ENCODE data around the gene AXIN1.
A peak's percentile ranks its signal among the peaks of the same experiment; 100 is the strongest.

Gene AXIN1

GRCh38 chr16:255183-255582 lies 97.3 kb downstream of the AXIN1 start:
- H3K4me3 ChIP-seq (ENCODE audit: low read depth, low read length), result no peak overlapping the region
- H3K9me3 ChIP-seq (ENCODE audit: control insufficient read depth, insufficient read depth, low read depth, low read length), result no peaks in the 10 kb centered on the region
- no peak overlapping the region for H3K27ac ChIP-seq (ENCODE audit: low read depth, low read length)
- no peaks in the 10 kb centered on the region for H3K27me3 ChIP-seq (ENCODE audit: control insufficient read depth, insufficient read depth, low read length)
- H3K36me3 ChIP-seq (ENCODE audit: control insufficient read depth, insufficient read depth, low read length), result peaks cover 50% of the 10 kb centered on the region
- H3K4me1 ChIP-seq (ENCODE audit: control insufficient read depth, insufficient read depth, low read length), result no peaks in the 10 kb centered on the region; the same call in 1 of the 2 replicates
- H3K9ac ChIP-seq (ENCODE audit: low read length), result no peak overlapping the region

DNA sequence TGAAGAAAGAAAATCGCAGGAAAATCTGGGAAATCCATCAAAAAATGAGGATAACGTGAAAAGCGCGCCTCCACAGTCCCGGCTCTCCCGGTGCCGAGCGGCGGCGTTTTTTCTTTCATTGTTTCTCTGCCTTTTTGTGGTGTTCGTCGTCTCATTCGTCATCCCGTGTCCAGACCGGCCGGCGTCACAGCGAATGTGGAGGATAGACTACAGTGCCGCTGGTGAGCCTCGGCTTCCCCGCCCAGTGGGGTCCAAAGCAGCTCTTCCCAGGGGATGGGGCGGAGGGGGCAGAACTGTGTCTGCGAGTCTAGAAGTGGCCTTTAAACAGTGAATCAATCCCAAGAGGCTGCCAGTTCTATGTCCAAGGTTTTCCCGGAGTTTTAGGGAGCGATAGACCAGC lies 98.1 kb downstream of the AXIN1 start:
- H3K4me3 ChIP-seq (ENCODE audit: low read depth, low read length), result no peak overlapping the region
- H3K36me3 ChIP-seq (ENCODE audit: control insufficient read depth, insufficient read depth, low read length), result peaks cover 44% of the 10 kb centered on the region
- no peaks in the 10 kb centered on the region for H3K9me3 ChIP-seq (ENCODE audit: control insufficient read depth, insufficient read depth, low read depth, low read length)
- no peaks in the 10 kb centered on the region for H3K27me3 ChIP-seq (ENCODE audit: control insufficient read depth, insufficient read depth, low read length)
- H3K4me1 ChIP-seq (ENCODE audit: control insufficient read depth, insufficient read depth, low read length), result no peaks in the 10 kb centered on the region; the same call in 1 of the 2 replicates
- H3K9ac ChIP-seq (ENCODE audit: low read length), result no peak overlapping the region
- no peak overlapping the region for H3K27ac ChIP-seq (ENCODE audit: low read depth, low read length)

- Histone ChIP-seq H3K36me3 (ENCODE audit: control insufficient read depth, insufficient read depth, low read length) (peaks cover 39% of the 10 kb centered on the region), H3K4me3 (ENCODE audit: low read depth, low read length) (no peak overlapping the region), H3K27me3 (ENCODE audit: control insufficient read depth, insufficient read depth, low read length) (no peaks in the 10 kb centered on the region), H3K9me3 (ENCODE audit: control insufficient read depth, insufficient read depth, low read depth, low read length) (no peaks in the 10 kb centered on the region), H3K9ac (ENCODE audit: low read length) (no peak overlapping the region), H3K4me1 (ENCODE audit: control insufficient read depth, insufficient read depth, low read length) (no peaks in the 10 kb centered on the region; the same call in 1 of the 2 replicates), H3K27ac (ENCODE audit: low read depth, low read length) (no peak overlapping the region)
These were observed 98.7 kb downstream of the AXIN1 start for GRCh38 chr16:253833-254232.

DNA sequence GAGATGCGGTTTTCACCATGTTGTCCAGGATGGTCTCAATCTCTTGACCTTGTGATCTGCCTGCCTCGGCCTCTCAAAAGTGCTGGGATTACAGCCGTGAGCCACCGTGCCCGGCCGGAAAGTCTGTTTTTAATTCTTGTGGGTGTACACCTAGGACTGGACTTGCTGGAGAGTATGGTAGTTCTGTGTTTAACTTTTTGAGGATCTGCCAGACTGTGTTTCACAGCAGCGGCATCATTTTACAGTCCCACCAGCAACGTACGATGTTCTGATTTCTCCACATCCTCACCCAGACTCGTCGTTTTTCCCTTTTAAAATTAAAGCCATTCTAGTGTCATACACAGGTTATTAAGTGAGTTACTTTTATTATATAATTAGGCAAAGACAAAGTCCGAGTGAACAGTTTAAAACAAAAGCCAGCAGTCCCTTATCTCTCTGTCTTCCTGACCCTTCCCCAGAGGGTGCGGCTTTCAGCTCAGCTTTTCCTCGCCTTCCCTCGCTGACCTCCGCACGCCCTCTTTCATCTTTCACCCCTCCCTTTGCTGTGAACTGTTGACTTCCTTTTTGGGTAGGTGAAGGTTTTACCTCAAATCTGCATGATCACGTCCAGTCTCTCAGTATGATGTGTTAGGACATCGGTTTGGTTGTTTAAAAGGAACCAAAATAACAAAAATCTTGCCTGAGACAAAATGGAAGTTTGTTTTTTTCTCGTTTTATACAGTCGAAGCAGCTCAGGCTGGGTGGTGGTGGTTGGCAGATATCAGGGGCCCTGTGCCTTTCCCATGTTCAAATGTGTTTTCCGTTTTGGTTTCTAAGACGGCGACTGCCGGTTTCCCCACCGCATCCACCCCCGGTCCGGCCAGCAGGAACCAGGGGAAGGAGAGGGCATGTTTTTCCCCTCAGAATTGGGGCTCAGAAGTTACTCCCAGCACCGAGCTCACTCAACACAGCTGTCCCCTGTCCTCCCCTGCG lies 99.9 kb downstream of the AXIN1 start:
- Histone ChIP-seq H3K9ac (ENCODE audit: low read length) (no peak overlapping the region), H3K4me1 (ENCODE audit: control insufficient read depth, insufficient read depth, low read length) (no peaks in the 10 kb centered on the region; the same call in 1 of the 2 replicates), H3K27ac (ENCODE audit: low read depth, low read length) (no peak overlapping the region), H3K36me3 (ENCODE audit: control insufficient read depth, insufficient read depth, low read length) (peaks cover 39% of the 10 kb centered on the region), H3K4me3 (ENCODE audit: low read depth, low read length) (no peak overlapping the region), H3K27me3 (ENCODE audit: control insufficient read depth, insufficient read depth, low read length) (no peaks in the 10 kb centered on the region), H3K9me3 (ENCODE audit: control insufficient read depth, insufficient read depth, low read depth, low read length) (no peaks in the 10 kb centered on the region)

- H3K9me3 ChIP-seq (ENCODE audit: control insufficient read depth, insufficient read depth, low read depth, low read length), result no peaks in the 10 kb centered on the region
- no peak overlapping the region for H3K27ac ChIP-seq (ENCODE audit: low read depth, low read length)
- no peaks in the 10 kb centered on the region for H3K27me3 ChIP-seq (ENCODE audit: control insufficient read depth, insufficient read depth, low read length)
- H3K4me1 ChIP-seq (ENCODE audit: control insufficient read depth, insufficient read depth, low read length), result no peaks in the 10 kb centered on the region; the same call in 1 of the 2 replicates
- H3K9ac ChIP-seq (ENCODE audit: low read length), result no peak overlapping the region
- no peak overlapping the region for H3K4me3 ChIP-seq (ENCODE audit: low read depth, low read length)
- peaks cover 25% of the 10 kb centered on the region for H3K36me3 ChIP-seq (ENCODE audit: control insufficient read depth, insufficient read depth, low read length)
These were observed 103.1 kb downstream of the AXIN1 start for GRCh38 chr16:249431-249830.

- Histone ChIP-seq H3K9ac (ENCODE audit: low read length) (no peak overlapping the region), H3K4me1 (ENCODE audit: control insufficient read depth, insufficient read depth, low read length) (no peaks in the 10 kb centered on the region; the same call in 1 of the 2 replicates), H3K36me3 (ENCODE audit: control insufficient read depth, insufficient read depth, low read length) (peaks cover 9% of the 10 kb centered on the region), H3K27ac (ENCODE audit: low read depth, low read length) (no peak overlapping the region), H3K27me3 (ENCODE audit: control insufficient read depth, insufficient read depth, low read length) (no peaks in the 10 kb centered on the region), H3K4me3 (ENCODE audit: low read depth, low read length) (no peak overlapping the region), H3K9me3 (ENCODE audit: control insufficient read depth, insufficient read depth, low read depth, low read length) (no peaks in the 10 kb centered on the region)
These were observed 105.5 kb downstream of the AXIN1 start for GRCh38 chr16:247027-247426.

DNA sequence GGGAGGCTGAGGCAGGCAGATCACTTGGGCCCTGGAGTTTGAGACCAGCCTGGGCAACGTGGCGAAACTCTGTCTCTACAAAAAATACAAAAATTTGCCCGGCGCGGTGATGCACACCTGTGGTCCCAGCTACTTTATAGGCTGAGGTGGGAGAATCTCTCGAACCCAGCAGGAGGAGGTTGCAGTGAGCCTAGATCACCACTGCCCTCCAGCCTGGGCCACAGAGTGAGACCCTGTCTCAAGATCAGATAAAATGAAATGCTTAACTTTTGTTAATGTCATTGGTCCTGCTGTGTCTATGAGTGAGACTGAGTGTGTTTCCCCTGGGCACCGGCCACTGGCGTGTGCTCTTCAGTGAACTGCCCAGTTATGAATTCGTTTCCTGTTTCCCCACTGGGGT lies 107.4 kb downstream of the AXIN1 start:
- peaks cover under 1% of the 10 kb centered on the region for H3K36me3 ChIP-seq (ENCODE audit: control insufficient read depth, insufficient read depth, low read length)
- no peak overlapping the region for H3K27ac ChIP-seq (ENCODE audit: low read depth, low read length)

DNA sequence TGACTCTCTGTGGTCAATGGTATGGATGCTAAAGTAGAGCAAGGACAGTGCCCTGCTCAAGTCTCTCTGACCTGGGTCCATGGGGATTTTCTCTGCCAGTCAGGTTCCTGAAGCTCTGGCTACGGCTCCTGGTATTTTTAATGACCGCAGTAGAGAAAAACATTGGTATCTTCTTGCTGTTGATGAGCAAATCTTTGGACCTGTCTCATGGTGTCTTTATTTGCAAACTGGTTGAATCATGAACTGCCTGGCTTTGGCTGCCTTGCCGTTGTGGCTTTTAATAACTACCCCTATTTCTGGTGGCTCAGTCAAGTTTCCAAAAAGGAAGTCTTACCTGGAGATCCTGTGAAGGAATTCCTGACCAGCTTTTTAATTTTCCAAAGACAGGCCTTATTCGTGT lies 109.2 kb downstream of the AXIN1 start:
- H3K4me1 ChIP-seq (ENCODE audit: control insufficient read depth, insufficient read depth, low read length), result no peaks in the 10 kb centered on the region; the same call in 1 of the 2 replicates
- H3K9me3 ChIP-seq (ENCODE audit: control insufficient read depth, insufficient read depth, low read depth, low read length), result no peaks in the 10 kb centered on the region
- H3K27me3 ChIP-seq (ENCODE audit: control insufficient read depth, insufficient read depth, low read length), result no peaks in the 10 kb centered on the region
- no peak overlapping the region for H3K4me3 ChIP-seq (ENCODE audit: low read depth, low read length)
- no peaks in the 10 kb centered on the region; the same call in 1 of the 2 replicates for H3K36me3 ChIP-seq (ENCODE audit: control insufficient read depth, insufficient read depth, low read length)
- no peak overlapping the region for H3K27ac ChIP-seq (ENCODE audit: low read depth, low read length)
- H3K9ac ChIP-seq (ENCODE audit: low read length), result no peak overlapping the region

More for the DNA sequence above, 107.4 kb downstream of the AXIN1 start:
- Histone ChIP-seq H3K4me3 (ENCODE audit: low read depth, low read length) (no peak overlapping the region), H3K9ac (ENCODE audit: low read length) (no peak overlapping the region), H3K9me3 (ENCODE audit: control insufficient read depth, insufficient read depth, low read depth, low read length) (no peaks in the 10 kb centered on the region), H3K27me3 (ENCODE audit: control insufficient read depth, insufficient read depth, low read length) (no peaks in the 10 kb centered on the region), H3K4me1 (ENCODE audit: control insufficient read depth, insufficient read depth, low read length) (no peaks in the 10 kb centered on the region; the same call in 1 of the 2 replicates)

DNA sequence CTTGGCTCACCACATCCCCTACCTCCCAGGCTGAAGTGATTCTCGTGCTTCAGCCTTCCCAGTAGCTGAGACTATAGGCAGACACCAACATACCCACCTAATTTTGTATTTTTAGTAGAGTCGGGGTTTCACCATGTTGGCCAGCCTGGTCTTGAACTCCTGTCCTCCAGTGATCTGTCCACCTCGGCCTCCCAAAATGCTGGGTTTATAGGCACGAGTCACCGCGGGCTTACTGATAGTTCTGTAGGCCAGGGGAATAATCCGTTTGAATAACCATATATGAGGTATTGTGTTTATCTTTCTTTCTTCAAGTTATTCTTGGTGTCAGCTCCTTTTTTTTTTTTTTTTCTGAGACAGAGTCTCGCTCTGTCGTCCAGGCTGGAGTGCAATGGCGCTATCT lies 110.2 kb downstream of the AXIN1 start:
- no peaks in the 10 kb centered on the region; the same call in 1 of the 2 replicates for H3K4me1 ChIP-seq (ENCODE audit: control insufficient read depth, insufficient read depth, low read length)
- H3K9ac ChIP-seq (ENCODE audit: low read length), result no peak overlapping the region
- H3K27ac ChIP-seq (ENCODE audit: low read depth, low read length), result no peak overlapping the region
- no peaks in the 10 kb centered on the region for H3K9me3 ChIP-seq (ENCODE audit: control insufficient read depth, insufficient read depth, low read depth, low read length)
- H3K4me3 ChIP-seq (ENCODE audit: low read depth, low read length), result no peak overlapping the region
- no peaks in the 10 kb centered on the region for H3K27me3 ChIP-seq (ENCODE audit: control insufficient read depth, insufficient read depth, low read length)
- H3K36me3 ChIP-seq (ENCODE audit: control insufficient read depth, insufficient read depth, low read length), result no peaks in the 10 kb centered on the region

- no peak overlapping the region for H3K27ac ChIP-seq (ENCODE audit: low read depth, low read length)
- H3K9ac ChIP-seq (ENCODE audit: low read length), result no peak overlapping the region
- no peaks in the 10 kb centered on the region for H3K27me3 ChIP-seq (ENCODE audit: control insufficient read depth, insufficient read depth, low read length)
These were observed 112.0 kb downstream of the AXIN1 start for GRCh38 chr16:240559-240958.

GRCh38 chr16:239948-240277 lies 112.6 kb downstream of the AXIN1 start:
- Histone ChIP-seq H3K9ac (ENCODE audit: low read length) (peak overlapping the region; percentile 48), H3K36me3 (ENCODE audit: control insufficient read depth, insufficient read depth, low read length) (no peaks in the 10 kb centered on the region), H3K4me3 (ENCODE audit: low read depth, low read length) (no peak overlapping the region), H3K9me3 (ENCODE audit: control insufficient read depth, insufficient read depth, low read depth, low read length) (no peaks in the 10 kb centered on the region), H3K27me3 (ENCODE audit: control insufficient read depth, insufficient read depth, low read length) (no peaks in the 10 kb centered on the region), H3K27ac (ENCODE audit: low read depth, low read length) (no peak overlapping the region), H3K4me1 (ENCODE audit: control insufficient read depth, insufficient read depth, low read length) (no peaks in the 10 kb centered on the region; the same call in 1 of the 2 replicates)

More at GRCh38 chr16:240559-240958, 112.0 kb downstream of the AXIN1 start:
- Histone ChIP-seq H3K4me1 (ENCODE audit: control insufficient read depth, insufficient read depth, low read length) (no peaks in the 10 kb centered on the region; the same call in 1 of the 2 replicates), H3K9me3 (ENCODE audit: control insufficient read depth, insufficient read depth, low read depth, low read length) (no peaks in the 10 kb centered on the region), H3K36me3 (ENCODE audit: control insufficient read depth, insufficient read depth, low read length) (no peaks in the 10 kb centered on the region), H3K4me3 (ENCODE audit: low read depth, low read length) (no peak overlapping the region)

All from HUES6 (cell line).